ENCODE measurements around the gene MLX. TPM values are rescaled to one million over a fixed set of nuclear protein-coding genes. Genes with fewer than 3 reads are reported as not detected.
A peak's percentile ranks its signal among the peaks of the same experiment; 100 is the strongest.
"Not testable (repeated sequence)": the region's sequence is repeated elsewhere in the genome, so short reads cannot be mapped to it uniquely, and the experiment has no call there.

Gene MLX
- polyA plus RNA-seq, 1 donor, result 52.0 TPM

GRCh38 chr17:42608305-42609181 is 41.6 kb downstream of the MLX start:
- WGBS (ENCODE audit: insufficient coverage, low lambda C conversion rate), result 11% methylated on average over 3 of the region's 30 CpGs
- Histone ChIP-seq H3K36me3 (ENCODE audit: control insufficient read depth, insufficient read depth, low read length) (peaks cover 24% of the 10 kb centered on the region), H3K4me3 (ENCODE audit: low read length) (peak overlapping the region; percentile 90), H3K27me3 (ENCODE audit: control insufficient read depth, insufficient read depth, low read length) (no peaks in the 10 kb centered on the region), H3K27ac (ENCODE audit: low read length) (peak overlapping the region; percentile 71), H3K9me3 (ENCODE audit: control insufficient read depth, low read depth, low read length) (no peaks in the 10 kb centered on the region), H3K4me1 (ENCODE audit: control insufficient read depth, insufficient read depth, low read length) (peaks cover 12% of the 10 kb centered on the region)
- DNase-seq, result peak in 1 of 2 donors; percentile 5

DNA sequence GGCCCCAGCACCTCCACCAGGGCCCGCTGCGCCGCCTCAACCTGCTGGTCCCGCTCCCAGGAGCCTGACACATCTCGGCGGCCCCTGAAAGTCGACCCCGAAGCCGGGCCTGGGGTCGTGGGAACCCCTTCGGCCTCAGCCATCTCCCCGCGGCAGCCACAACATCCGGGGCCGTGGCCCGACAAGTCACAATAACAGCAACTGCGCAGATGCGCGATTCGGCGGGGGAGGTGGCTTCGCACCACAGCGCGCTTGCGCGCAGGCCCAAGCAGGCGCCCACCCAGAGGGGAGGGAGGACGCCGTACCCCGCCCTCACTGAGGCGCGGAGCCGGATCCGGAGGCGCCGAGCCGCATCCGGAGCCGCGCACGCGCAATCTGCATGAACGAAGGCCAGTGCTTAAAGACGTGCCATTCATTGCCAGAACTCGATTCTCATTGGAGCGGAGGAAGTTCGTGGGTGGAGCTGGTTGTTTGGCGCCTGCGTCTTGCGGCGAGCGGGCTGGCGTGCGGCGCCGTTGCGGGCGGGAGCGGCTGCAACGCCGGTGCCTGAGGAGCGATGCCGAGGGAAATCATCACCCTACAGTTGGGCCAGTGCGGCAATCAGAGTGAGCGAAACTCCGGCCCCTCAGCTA is 42.4 kb downstream of the MLX start, which contains the start of the genes RETREG3 and TUBG1:
Gene RETREG3 (minus strand): TSS at position 193 of the 632 bp plus-strand sequence. CDS start 50 bp downstream, at position 143.
Gene TUBG1 (plus strand): TSS at position 502 of the 632 bp plus-strand sequence. CDS start 55 bp downstream, at position 557.
- peaks cover 12% of the 10 kb centered on the region for H3K4me1 ChIP-seq (ENCODE audit: control insufficient read depth, insufficient read depth, low read length)
- DNase-seq, result peak; percentile 100
- H3K36me3 ChIP-seq (ENCODE audit: control insufficient read depth, insufficient read depth, low read length), result peaks cover 29% of the 10 kb centered on the region
- H3K27me3 ChIP-seq (ENCODE audit: control insufficient read depth, insufficient read depth, low read length), result no peaks in the 10 kb centered on the region
- no peaks in the 10 kb centered on the region for H3K9me3 ChIP-seq (ENCODE audit: control insufficient read depth, low read depth, low read length)
- no CpG with 5 or more reads among the region's 66 CpGs for WGBS (ENCODE audit: insufficient coverage, low lambda C conversion rate)
- H3K4me3 ChIP-seq (ENCODE audit: low read length), result peak within 1 kb of the TSS; percentile 90
- H3K27ac ChIP-seq (ENCODE audit: low read length), result peak within 1 kb of the TSS; percentile 97

- peak; percentile 33 to 50 for DNase-seq
- peaks cover 12% of the 10 kb centered on the region for H3K4me1 ChIP-seq (ENCODE audit: control insufficient read depth, insufficient read depth, low read length)
- peak overlapping the region; percentile 97 for H3K27ac ChIP-seq (ENCODE audit: low read length)
- peak overlapping the region; percentile 87 for H3K4me3 ChIP-seq (ENCODE audit: low read length)
- peaks cover 37% of the 10 kb centered on the region for H3K36me3 ChIP-seq (ENCODE audit: control insufficient read depth, insufficient read depth, low read length)
- WGBS (ENCODE audit: insufficient coverage, low lambda C conversion rate), result no CpG with 5 or more reads among the region's 42 CpGs
- H3K9me3 ChIP-seq (ENCODE audit: control insufficient read depth, low read depth, low read length); H3K27me3 ChIP-seq (ENCODE audit: control insufficient read depth, insufficient read depth, low read length): not testable (repeated sequence)
These were observed 43.2 kb downstream of the MLX start for GRCh38 chr17:42609814-42610801.

- no peaks in the 10 kb centered on the region for H3K27me3 ChIP-seq (ENCODE audit: control insufficient read depth, insufficient read depth, low read length)
- no peak overlapping the region for H3K27ac ChIP-seq (ENCODE audit: low read length)
- no peak for DNase-seq
- peaks cover 44% of the 10 kb centered on the region for H3K36me3 ChIP-seq (ENCODE audit: control insufficient read depth, insufficient read depth, low read length)
- H3K4me1 ChIP-seq (ENCODE audit: control insufficient read depth, insufficient read depth, low read length), result peaks cover 10% of the 10 kb centered on the region
- no CpG with 5 or more reads among the region's 4 CpGs for WGBS (ENCODE audit: insufficient coverage, low lambda C conversion rate)
- no peaks in the 10 kb centered on the region for H3K9me3 ChIP-seq (ENCODE audit: control insufficient read depth, low read depth, low read length)
- no peak overlapping the region for H3K4me3 ChIP-seq (ENCODE audit: low read length)
These were observed 45.1 kb downstream of the MLX start for GRCh38 chr17:42612013-42612412.

DNA sequence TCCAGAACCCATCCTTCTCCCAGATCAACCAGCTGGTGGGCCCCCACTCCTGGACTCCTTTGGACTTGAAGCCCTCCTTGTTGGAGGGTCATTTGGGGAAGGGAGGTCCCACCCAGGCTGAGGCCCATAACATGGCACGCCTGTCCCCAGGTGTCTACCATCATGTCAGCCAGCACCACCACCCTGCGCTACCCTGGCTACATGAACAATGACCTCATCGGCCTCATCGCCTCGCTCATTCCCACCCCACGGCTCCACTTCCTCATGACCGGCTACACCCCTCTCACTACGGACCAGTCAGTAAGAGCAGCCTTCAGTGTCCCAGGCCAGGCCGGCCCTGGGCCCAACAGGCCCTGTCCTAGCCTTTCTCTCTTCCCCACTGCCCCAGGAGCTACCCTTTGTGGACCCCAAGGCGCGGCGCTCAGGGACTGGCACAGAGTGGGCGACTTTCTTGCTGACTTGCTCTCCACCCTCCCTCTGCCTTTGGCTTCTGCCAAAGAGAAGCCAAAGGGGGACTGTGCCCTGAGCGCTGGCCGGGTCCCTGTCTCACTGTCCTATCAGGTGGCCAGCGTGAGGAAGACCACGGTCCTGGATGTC is 46.9 kb downstream of the MLX start:
- Histone ChIP-seq H3K9me3 (ENCODE audit: control insufficient read depth, low read depth, low read length) (no peaks in the 10 kb centered on the region), H3K27me3 (ENCODE audit: control insufficient read depth, insufficient read depth, low read length) (no peaks in the 10 kb centered on the region), H3K27ac (ENCODE audit: low read length) (no peak overlapping the region), H3K36me3 (ENCODE audit: control insufficient read depth, insufficient read depth, low read length) (peaks cover 44% of the 10 kb centered on the region), H3K4me1 (ENCODE audit: control insufficient read depth, insufficient read depth, low read length) (peaks cover 4% of the 10 kb centered on the region), H3K4me3 (ENCODE audit: low read length) (no peak overlapping the region)
- DNase-seq, result no peak
- WGBS (ENCODE audit: insufficient coverage, low lambda C conversion rate), result no CpG with 5 or more reads among the region's 17 CpGs

- no CpG with 5 or more reads among the region's 4 CpGs for WGBS (ENCODE audit: insufficient coverage, low lambda C conversion rate)
- DNase-seq, result no peak
- Histone ChIP-seq H3K27ac (ENCODE audit: low read length) (no peak overlapping the region), H3K36me3 (ENCODE audit: control insufficient read depth, insufficient read depth, low read length) (peaks cover 28% of the 10 kb centered on the region), H3K4me3 (ENCODE audit: low read length) (no peak overlapping the region), H3K9me3 (ENCODE audit: control insufficient read depth, low read depth, low read length) (no peaks in the 10 kb centered on the region), H3K4me1 (ENCODE audit: control insufficient read depth, insufficient read depth, low read length) (peaks cover 4% of the 10 kb centered on the region), H3K27me3 (ENCODE audit: control insufficient read depth, insufficient read depth, low read length) (no peaks in the 10 kb centered on the region)
These were observed 51.1 kb downstream of the MLX start for GRCh38 chr17:42617956-42618431.

- peak; percentile 16 to 48 for DNase-seq
These were observed 51.7 kb downstream of the MLX start for GRCh38 chr17:42618442-42619150.

GRCh38 chr17:42621987-42622386 is 55.1 kb downstream of the MLX start:
- WGBS (ENCODE audit: insufficient coverage, low lambda C conversion rate), result no CpG with 5 or more reads among the region's 3 CpGs
- H3K36me3 ChIP-seq (ENCODE audit: control insufficient read depth, insufficient read depth, low read length); H3K27me3 ChIP-seq (ENCODE audit: control insufficient read depth, insufficient read depth, low read length): not testable (repeated sequence)

More at GRCh38 chr17:42618442-42619150, 51.7 kb downstream of the MLX start:
- 67% methylated on average over 1 of the region's 9 CpGs for WGBS (ENCODE audit: insufficient coverage, low lambda C conversion rate)
- no peaks in the 10 kb centered on the region for H3K9me3 ChIP-seq (ENCODE audit: control insufficient read depth, low read depth, low read length)
- peaks cover 4% of the 10 kb centered on the region for H3K4me1 ChIP-seq (ENCODE audit: control insufficient read depth, insufficient read depth, low read length)
- H3K4me3 ChIP-seq (ENCODE audit: low read length), result no peak overlapping the region
- no peak overlapping the region for H3K27ac ChIP-seq (ENCODE audit: low read length)
- H3K36me3 ChIP-seq (ENCODE audit: control insufficient read depth, insufficient read depth, low read length), result peaks cover 22% of the 10 kb centered on the region
- no peaks in the 10 kb centered on the region for H3K27me3 ChIP-seq (ENCODE audit: control insufficient read depth, insufficient read depth, low read length)

More at GRCh38 chr17:42621987-42622386, 55.1 kb downstream of the MLX start:
- H3K4me3 ChIP-seq (ENCODE audit: low read length); H3K9me3 ChIP-seq (ENCODE audit: control insufficient read depth, low read depth, low read length); H3K27ac ChIP-seq (ENCODE audit: low read length); DNase-seq; H3K4me1 ChIP-seq (ENCODE audit: control insufficient read depth, insufficient read depth, low read length): not testable (repeated sequence)

Measured in large intestine (tissue), 3 donors.